IPS-NIHi7 (cell line): ENCODE results near the gene NPB.
"Not testable (repeated sequence)": the region's sequence is repeated elsewhere in the genome, so short reads cannot be mapped to it uniquely, and the experiment has no call there.

Experiments
- DNase-seq: peaks from one replicate; pipeline ENCODE4 v3.0.0; 2012; ENCODE audit warnings: mixed read lengths; ENCODE audit errors: extremely low spot score

The NPB gene

DNA sequence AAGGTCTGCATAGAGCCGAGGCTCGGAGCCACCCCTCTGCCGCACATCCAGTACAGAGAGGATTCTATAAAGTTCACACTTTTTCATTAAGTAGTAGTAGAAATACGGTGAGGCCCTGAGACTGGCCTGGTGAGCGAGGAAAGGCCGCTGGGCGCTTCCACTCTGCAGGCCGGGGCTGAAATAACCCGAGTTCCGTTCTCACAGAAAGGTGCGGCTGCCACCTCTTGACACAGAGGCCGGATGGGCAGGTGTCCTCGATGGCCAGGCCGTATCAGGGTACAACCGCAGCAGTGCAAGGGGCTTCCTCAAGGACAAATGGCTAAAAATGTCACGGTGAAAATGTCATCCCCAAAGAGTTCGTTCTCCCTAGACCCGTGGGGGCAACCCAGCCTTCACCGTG is 9.9 kb downstream of the NPB start:
- DNase-seq = no peak

DNA sequence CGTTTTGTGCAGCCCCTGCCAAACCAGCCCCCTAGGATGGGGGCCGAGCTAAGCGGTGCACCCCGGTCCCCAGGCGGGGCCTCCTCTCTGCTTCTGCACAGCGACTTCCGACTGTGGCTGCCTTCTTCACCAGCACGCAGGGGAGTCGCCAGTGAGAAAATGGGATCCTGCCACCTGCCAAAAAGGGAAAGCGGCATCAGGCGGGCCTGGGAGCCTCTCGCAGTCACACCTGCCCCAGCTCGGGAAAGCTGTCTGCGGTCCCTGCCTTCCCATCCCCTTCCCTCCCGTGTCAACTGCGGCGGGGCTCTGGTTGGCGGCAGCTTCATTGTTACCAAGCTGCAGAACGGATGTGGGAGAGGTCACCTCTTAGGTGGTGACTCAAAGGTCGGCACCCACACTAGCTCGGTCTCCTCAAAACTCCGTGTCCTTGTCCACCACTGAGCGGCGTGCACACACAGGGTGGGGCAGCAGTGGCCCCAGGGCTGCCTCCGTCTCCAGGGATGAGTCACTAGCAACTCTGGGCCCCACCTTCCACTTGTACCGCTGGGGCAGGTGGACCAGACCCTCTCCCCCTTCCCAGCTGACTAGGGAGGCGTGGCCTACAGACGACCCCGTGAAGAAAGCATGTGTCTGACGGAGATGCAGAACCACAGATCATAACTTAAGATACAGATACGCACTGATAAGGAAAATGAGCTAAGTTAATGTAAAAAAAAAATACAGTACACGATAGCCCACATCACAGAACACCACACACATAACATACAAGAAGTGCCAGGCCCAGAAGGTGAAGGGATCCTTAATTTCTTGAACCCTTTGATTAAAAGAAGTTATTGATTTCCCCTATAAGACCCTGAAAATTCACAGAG is 10.6 kb downstream of the NPB start:
- no peak for DNase-seq

DNA sequence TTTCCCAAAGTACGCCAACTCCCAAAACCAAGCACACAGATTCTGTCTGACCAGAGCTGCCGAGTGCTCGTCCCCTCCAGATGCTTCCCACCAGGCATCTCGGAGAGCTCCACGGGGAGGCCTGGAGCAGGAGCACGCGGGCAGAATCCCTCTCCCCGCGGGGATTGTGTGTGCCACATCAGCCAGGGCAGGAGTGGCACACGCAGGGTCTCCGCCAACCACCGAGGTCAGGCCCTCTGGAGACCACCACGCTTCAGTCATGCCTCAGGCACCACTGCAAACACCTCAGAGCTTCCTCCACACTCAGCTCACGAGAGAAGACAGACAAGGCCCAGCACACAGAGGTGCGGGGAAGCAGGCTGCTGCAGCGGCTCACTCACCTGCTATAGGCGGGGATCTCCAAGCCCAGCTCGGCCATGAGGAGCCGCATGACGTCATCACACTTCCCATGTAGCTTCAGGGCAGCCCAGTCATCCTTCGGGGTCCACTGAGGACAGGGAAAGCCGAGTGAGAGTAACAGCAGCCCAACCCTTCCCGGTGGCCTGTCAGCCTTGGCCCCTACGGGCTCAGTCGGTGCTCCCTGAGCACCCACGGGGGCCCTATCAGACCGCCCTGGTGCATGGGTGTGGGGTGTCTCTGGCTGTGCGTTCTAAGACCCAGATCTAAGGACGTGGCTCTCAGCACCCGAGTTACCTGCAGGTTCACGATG is 11.5 kb downstream of the NPB start:
- no peak for DNase-seq

DNA sequence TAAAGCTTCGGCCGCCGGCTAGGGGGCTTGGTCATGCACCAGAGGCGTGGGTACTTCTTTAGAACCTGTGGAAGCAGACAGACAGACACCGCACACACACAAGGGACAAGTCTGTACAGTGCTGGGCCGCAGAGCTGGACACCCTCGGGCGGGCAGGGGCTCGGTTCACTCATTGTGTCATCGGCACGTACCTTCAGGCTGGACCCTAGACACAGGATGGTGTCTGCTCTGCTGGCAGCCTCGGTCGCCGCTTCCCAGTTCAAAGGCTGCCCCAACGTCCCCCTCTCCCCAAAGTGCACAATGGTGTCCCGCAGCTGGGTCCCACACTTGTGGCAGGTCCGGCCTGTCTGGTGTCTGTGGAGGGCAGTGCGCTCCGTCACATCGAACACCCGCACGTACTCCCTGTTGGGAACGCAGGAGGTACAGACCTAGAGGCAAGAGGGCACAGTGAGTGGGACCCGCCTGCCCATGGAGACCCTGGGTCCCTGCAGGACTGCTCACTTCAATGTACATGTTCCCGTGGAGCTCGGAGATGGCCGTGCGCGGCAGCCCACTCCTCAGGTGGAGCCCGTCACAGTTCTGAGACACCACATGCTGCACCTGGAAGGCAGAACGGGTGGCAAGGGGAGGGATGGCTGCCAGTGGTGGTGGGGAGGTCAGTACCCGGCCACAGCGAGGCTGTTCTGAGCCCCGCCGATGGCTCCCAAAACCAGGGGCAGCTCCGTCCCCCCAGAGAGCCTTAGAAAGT is 12.2 kb downstream of the NPB start:
- DNase-seq = no peak

DNA sequence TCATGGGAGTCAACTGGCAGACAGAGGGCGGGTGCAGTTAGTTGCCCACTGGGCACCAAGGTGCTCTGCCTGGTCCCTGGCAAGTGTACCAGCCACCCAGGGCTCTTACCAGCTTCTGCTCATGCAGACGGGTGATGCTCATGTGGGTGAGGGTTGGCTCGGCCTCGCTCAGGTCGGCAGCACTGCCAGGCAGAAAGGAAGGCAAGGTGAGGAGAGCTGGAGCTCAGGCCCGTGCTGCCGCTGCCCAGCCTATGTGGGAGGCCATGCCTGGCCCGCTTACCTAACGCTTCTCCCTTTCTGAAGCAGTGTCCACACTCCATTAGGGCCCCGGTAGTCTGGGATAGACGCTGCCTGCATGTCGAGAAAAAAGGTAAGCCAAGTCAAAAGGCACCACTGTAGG is 13.3 kb downstream of the NPB start:
- no peak for DNase-seq

DNA sequence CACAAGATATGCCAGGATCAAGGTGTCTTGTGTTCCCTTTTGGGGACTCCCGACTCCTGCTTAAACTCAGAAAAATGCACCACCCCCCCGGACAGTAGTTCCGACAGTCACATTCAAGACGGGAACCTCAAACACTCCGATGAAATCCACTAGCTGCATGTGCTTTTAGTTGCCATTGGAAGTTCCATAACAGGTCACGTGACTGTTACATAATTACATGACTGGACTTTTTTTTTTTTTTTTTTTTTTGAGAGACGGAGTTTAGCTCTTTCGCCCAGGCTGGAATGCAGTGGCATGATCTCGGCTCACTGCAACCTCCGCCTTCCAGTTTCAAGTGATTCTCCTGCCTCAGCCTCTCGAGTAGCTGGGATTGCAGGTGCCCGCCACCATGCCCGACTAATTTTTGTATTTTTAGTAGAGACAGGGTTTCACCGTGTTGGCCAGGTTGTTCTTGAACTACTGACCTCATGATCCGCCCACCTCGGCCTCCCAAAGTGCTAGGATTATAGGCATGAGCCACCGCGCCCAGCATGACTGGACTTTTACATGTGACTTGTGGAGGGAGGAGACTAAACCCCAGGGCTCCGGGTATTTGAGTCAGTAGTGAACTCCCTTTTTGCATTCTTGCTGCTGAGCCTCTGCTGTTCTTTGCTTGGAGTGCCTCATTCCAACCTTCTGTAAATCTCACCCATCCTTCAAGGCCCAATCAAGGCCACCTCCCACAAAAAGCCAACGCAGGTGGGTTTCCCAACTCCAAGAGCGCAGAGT is 14.4 kb downstream of the NPB start:
- DNase-seq = no peak

DNA sequence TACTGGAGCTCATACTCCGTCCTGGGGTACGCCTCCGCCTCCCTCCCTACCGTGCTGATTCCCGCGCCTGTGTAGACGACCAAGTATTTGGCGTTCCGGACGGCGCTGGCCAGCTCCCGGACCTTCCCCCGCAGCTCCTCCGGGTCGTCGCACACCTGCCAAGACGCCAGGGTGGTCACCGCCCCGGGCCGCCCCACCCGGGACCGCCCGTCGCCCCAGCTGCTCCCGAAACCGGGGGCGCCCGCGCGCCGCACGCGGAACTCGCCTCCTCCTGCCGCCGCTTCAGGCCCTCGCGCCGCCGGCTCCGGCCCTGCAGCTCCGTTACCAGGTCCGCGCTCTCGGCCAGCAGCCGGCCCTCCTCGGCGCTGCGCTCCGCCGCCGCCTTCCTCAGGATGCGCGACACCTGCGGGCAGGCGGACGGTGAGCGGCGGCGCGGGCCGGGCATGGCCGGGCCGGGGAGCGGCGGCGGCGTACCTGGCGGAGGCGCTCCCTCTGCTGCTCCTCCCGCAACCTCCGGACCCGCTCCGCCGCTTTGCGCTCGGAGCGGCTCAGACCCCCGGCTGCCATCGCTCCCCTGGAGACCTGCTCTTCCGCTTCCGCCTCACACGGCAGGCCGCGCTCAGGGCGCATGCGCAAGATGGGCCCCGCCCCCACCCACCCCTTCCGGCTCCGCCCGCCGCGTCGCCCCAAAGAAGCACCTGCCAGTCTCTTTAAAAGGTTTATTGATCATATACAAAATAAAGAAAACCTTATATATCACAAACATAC is 15.7 kb downstream of the NPB start, which contains the start of gene SIRT7:
TSS of gene SIRT7 (minus strand) at position 612 of the 768 bp plus-strand sequence. CDS start at position 567, 45 bp downstream.
- DNase-seq = peak; percentile 95

DNA sequence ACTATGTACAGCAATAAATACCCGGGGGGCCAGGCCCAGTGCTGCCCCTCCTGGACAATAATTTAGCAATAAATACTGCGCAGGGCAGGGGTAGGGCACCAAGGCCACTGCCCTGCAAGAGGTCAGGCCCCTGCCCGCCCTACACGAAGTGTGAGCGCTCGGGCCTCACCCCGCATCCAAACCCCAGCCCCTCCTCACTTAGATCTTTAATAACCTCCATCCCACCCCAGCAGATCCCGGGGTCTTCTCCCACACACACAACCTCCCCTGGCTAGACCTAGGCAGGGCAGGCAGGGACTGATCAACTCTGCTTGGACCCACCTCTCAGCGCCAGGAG is 16.3 kb downstream of the NPB start:
- not testable (repeated sequence) for DNase-seq

DNA sequence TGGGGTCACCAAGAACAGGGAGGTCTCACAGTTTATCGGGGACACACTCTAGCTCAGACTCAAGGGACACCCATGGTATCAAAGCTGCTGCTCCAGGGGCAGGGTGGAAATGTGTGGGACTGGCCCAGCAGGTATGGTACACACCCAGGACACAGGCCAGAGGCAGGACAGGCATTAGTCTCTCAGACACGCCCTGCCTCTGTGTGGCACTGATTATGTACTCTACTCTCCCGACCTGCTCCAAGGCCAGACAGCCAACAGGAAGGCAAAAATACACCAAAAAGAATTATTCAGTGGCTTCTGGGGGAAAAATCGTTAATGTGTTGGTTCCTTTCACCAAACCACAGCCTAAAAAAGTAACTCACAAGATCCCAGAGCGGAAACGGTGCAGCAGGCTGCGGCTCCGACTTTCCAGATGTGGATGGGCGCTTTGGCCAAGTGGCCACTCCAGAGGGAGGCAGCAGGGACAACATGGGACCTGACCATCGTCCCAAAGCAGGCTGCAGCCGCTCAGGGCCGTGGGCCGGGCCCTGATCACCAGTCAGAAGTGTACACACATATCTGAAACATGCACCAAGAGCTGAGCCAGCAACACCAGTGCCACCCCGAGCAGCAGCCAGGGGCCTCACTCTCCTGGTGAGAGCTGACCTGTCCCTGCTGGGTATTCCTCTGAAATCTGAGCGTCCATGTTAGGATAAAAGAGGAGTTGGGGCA is 17.0 kb downstream of the NPB start:
- no peak for DNase-seq

DNA sequence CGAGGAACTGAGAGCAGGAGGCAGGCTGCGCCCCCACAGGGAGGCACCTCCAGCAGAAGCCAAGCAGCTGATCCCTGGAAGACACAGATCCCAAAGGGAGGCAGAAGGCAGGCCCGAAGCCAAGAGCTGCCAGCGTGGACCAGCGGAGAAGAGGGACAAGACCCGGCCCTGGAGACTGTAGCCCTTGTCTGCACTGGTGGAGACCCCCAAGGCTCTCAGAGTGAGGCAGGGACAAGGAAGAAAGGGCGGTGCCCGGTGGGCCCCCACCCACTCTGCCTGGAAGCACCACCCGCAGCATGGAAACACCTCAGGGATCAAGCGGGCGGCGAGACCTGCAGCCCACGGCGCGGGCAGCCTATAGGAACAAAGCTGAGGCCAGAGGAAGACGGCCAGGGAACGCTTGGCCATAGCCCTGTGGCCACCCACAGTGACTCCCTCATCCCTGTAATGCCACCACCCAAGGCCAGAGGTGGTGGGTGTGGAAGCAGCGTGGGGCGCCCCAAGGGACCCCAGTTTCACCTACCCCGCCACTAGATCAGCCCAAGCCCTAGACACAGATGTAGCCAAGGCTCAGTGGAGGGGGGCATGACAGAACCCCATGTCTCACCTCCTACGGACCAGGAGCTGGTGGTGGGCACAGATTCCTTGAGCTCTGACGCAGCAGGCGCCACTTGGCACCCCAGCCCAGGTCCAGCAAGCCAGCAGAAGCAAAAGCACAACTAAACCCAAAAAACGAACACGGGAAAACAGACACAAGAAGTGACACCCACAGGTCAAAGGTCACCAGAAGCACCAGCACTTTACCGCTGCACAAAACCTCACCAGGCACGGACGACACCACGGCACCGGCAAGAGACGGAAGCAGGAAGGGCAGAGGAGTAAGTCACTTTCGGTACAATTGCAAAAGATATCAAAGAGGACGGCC is 18.8 kb downstream of the NPB start:
- no peak for DNase-seq

DNA sequence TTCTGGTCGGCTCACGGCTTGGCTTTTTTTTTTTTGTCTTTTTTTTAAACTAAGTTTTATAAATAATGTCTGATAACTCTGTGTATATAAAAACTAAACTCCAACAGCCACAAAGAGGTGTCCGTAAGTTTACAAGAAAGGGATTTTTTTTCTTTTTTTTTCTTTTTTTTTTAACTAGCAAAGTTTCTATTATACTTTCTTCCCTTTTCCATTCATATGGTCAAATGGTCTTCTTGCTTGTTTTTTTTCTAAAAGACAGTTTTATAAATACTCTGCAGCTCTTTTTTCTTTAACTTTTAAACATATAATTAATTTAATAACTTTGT is 19.5 kb downstream of the NPB start:
- no peak for DNase-seq

DNA sequence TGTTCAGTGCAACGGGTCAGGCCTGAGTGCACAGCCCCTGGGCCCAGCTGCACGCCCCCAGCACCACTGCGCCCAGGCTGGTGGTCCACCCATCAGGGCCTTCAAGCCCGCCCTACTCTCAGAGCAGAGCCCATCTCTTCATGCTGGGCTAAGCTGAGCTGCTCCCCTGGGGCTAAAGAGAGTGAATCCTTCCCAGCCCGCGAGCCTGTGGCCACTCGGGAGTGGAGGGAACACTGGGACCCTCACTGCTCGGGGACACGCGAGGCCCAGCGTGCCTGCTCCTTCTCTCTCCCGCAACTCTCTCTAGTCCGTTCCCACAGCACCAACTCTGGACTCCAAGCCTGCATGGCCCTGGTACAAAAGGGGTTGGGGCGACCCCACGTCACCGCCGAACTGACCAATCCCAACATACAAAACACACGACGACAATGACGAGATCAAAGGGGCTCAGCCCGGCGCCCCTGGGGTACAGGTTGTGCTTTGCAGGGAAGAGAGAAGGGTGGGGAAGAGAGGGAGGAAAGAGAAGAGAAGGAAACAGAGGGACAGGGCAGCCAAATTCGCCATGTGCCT is 20.0 kb downstream of the NPB start:
- no peak for DNase-seq

DNA sequence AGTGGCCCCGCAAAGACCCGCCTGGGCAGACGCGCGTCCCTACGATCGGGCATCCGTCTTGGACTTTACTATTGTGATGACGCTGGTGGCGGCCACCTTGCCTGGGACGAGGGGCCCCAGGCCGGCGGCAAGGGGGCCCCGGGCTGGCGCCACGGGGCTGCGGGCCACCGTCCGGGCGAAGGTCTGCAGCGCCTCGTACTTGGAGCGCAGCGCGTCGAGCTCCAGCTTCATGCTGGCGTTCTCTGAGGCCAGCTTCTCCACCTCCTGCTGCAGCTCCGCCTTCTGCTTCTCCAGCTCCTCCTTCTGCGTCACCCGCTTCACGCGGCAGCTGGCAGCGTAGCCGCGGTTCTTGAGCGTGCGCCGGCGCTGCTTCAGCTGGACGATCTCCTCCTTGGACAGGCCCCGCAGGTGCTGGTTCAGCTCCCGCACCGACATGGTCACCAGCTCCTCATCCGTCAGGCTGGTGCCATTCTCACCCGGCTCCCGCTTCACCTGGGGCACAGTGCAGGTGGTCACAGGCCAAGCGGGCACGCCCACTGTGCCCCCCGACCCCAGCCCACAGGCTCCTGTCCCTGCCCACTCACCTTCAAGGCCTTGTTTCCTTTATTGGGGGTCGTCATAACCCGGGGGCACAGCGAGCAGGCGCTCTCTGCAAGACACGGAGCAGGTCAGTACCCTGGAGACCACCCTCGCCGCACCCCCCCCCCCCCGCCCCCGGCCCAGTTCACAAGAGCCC is 20.7 kb downstream of the NPB start:
- no peak for DNase-seq

DNA sequence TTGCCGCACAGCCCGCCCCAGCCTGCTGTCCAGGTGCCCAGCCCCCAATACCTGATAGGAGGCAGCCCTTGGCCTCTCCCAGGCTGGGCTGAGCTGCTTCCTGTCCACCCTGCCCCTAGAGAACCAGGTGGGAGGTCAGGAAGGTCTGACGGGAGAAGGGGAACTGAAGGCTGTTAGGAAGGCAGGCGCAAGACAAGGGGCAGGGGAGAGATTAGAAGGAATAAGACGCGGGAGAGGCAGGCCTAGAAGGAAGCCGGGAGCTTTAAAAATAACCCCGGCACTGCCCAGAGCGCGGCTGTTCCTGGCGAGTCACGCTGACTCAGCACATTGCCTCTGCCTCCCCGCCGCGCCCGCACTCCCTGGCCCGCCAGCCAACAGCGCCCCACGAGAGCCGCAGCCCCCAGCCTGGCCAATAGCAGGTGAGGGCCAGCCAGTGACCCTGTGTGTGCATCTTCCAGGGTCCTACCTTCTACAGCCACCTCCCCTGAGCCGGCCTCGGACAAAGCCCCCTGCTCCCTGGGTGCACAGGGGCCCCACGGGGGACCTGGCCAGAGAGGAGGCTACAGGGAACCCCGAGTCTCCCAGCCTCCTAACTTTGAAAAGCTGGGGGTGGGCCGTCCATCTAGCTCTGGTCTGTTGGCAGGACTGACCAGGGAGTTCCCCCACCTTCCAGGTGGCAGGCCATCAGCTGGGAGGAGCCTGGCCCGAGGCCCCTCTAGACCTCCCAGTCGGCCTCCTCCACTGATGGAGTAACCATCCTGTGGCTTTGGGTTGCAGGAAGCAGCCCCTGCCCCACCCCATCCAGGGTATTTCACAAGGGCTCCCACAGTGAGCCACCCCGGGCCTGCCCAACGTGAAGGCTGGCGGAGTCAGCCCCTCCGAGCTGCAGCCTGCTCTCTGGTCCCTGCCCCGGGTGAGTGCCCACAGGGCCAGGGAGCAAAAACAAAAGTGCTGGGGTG is 21.5 kb downstream of the NPB start:
- DNase-seq = peak; percentile 63

DNA sequence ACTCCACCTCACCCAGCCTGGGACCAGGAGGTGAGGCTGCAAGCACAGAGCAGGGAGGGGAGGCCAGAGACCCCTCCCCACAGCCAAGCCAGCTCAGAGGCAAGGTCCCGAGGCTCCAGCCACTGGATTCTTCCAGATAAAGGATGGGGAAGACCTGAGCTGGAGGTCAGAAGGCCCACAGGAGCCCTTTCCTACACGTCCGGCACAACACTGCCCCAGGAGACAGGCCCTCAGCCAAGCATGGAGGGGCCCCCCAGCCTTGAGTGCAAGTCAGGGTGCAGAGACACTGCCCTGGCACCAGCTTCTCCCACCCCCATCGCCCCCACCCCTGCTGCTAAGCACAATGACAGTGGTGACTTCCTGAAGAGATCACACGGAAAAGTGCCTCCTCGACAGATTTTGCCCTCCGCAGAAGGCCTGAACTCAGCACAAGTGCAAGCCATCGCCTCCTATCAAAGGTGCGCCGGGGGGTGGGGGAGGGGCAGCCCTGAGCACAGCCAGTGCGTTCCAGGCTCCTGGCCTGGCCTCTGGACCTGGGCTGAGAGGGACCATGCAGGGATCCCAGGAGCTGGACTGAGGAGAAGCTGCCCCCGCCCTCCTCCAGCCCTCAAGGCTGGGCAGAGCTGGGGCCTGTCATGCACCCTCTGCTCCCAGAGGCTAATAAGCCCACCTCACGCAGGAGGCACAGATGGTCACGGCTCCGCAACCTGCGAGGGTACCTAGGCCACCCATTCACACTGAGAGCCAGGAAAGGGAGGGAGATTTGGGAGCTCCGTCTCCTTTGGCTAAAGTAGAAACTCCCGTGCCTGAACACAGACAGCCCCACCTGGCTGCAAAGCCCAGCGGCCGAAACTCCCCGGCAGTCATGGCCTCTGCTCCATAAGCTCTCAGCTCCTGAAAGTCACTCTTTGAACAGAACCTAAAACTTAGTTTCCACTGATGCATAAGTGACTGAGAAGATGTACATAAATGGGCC is 22.8 kb downstream of the NPB start:
- no peak for DNase-seq

DNA sequence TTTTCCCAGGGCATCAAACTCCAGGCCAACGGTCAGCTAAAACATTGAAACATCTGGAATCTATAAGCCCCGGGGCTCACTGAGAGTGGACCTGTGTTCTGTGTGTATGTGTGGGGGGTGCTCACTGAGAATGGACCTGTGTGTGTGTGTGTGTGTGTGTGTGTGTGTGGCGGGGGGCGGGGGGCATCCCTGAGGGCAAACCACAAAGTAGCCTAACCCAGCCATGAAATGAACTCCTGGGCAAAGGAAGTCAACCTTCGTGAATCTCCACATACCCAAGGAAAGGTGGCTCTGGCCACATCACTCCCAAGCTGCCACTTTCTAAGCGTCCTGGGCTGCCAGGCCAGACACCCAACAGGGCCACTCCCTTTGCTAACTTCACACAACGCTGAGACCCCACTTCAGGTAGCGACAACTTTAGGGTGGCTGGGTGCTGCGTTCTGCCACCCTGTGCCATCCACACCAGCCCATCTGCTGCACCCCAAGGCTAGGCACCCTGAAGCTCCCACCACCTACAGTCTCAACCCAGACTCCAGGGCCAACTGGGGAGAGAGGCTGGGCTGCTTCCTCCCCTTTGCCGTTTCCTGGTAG is 23.9 kb downstream of the NPB start:
- no peak for DNase-seq
